NCI-H1694 (cell line): Measurements from ENCODE around the gene ZNF652.
"Not testable (repeated sequence)": the region's sequence is repeated elsewhere in the genome, so short reads cannot be mapped to it uniquely, and the experiment has no call there.

Experiments used
- DNase-seq: peaks from one replicate; lab custom pipeline; 2025; lab: John Stamatoyannopoulos, UW

The ZNF652 gene

GRCh38 chr17:49361902-49362722, at the start of gene ZNF652:
TSS of gene ZNF652 (minus strand) at chr17:49362250. CDS start at chr17:49317725, 44,525 bp downstream.
- peak; percentile 92 for DNase-seq

- no peak for DNase-seq
These were observed 47.0 kb upstream of the ZNF652 start for GRCh38 chr17:49409066-49409465.

GRCh38 chr17:49407981-49408501, 46.0 kb upstream of the ZNF652 start:
- peak; percentile 71 for DNase-seq

GRCh38 chr17:49407086-49407485, 45.0 kb upstream of the ZNF652 start:
- no peak for DNase-seq

- DNase-seq = no peak
These were observed 44.5 kb upstream of the ZNF652 start for GRCh38 chr17:49406421-49407061.

GRCh38 chr17:49404906-49405305, 42.9 kb upstream of the ZNF652 start:
- no peak for DNase-seq

GRCh38 chr17:49404361-49404760, 42.3 kb upstream of the ZNF652 start:
- DNase-seq = no peak

GRCh38 chr17:49403514-49404289, 41.7 kb upstream of the ZNF652 start:
- DNase-seq = no peak

GRCh38 chr17:49402706-49403105, 40.7 kb upstream of the ZNF652 start:
- no peak for DNase-seq

- no peak for DNase-seq
These were observed 40.0 kb upstream of the ZNF652 start for GRCh38 chr17:49401971-49402611.

GRCh38 chr17:49399995-49400394, 37.9 kb upstream of the ZNF652 start:
- DNase-seq = no peak

GRCh38 chr17:49397586-49397985, 35.5 kb upstream of the ZNF652 start:
- DNase-seq = no peak

- no peak for DNase-seq
These were observed 31.6 kb upstream of the ZNF652 start for GRCh38 chr17:49393491-49394255.

GRCh38 chr17:49390548-49391324, 28.7 kb upstream of the ZNF652 start:
- DNase-seq = no peak

- DNase-seq = not testable (repeated sequence)
These were observed 27.7 kb upstream of the ZNF652 start for GRCh38 chr17:49389514-49390347.

- DNase-seq = no peak
These were observed 26.9 kb upstream of the ZNF652 start for GRCh38 chr17:49388692-49389513.

- no peak for DNase-seq
These were observed 26.2 kb upstream of the ZNF652 start for GRCh38 chr17:49388290-49388640.

GRCh38 chr17:49387498-49388289, 25.6 kb upstream of the ZNF652 start:
- no peak for DNase-seq
